BJ (cell line): ENCODE data around the gene COL5A2. TPM values are rescaled to one million over a fixed set of nuclear protein-coding genes. Genes with fewer than 3 reads are reported as not detected.
A peak's percentile ranks its signal among the peaks of the same experiment; 100 is the strongest.

ENCODE experiments used
- CTCF ChIA-PET: fragments of 350-600 bp; formaldehyde crosslinking; extraction: SDS; loops from one replicate; lab custom pipeline; 2021; ENCODE audit warnings: antibody characterized with exemption, inconsistent platforms; lab: Yijun Ruan, JAX
- POLR2A ChIA-PET: fragments of 300-600 bp; sonication (Branson Sonifier 250); formaldehyde crosslinking; extraction: SDS; loops from one replicate; lab custom pipeline; 2021; ENCODE audit warnings: antibody characterized with exemption; lab: Charles Lee
- DNase-seq: peaks from one replicate; pipeline ENCODE4 v3.0.0-alpha.2; 2011; ENCODE audit warnings: low read depth
- H3K27me3 ChIP-seq: 2 replicates; pipeline ENCODE4 v1.6.0; 2011; ENCODE audit warnings: low read length; ENCODE audit not compliant: control insufficient read depth, insufficient read depth
- H3K36me3 ChIP-seq: 2 replicates; pipeline ENCODE4 v1.5.1; 2011; ENCODE audit warnings: low read length; ENCODE audit not compliant: control insufficient read depth, insufficient read depth
- H3K4me3 ChIP-seq: 2 replicates; pipeline ENCODE4 v1.5.1; 2011; ENCODE audit warnings: low read depth, mild to moderate bottlenecking, control low read depth, low read length
- polyA plus RNA-seq: library from polyadenylated mRNA; depleted of rRNA; stranded (reverse); fragments of >200 nt; gene quantifications from 2 replicates; pipeline ENCODE4 v1.2.3, GENCODE V29; 2011
- TF ChIP-seq, protein P1 (sequence below): IDR thresholded peaks from 2 replicates; pipeline ENCODE4 v1.5.1; 2011; ENCODE audit warnings: low read depth, mild to moderate bottlenecking, control low read depth, inconsistent platforms, low read length, moderate library complexity; ENCODE audit not compliant: insufficient read depth

Gene COL5A2
- polyA plus RNA-seq, 1 experiment = 351 TPM

DNA sequence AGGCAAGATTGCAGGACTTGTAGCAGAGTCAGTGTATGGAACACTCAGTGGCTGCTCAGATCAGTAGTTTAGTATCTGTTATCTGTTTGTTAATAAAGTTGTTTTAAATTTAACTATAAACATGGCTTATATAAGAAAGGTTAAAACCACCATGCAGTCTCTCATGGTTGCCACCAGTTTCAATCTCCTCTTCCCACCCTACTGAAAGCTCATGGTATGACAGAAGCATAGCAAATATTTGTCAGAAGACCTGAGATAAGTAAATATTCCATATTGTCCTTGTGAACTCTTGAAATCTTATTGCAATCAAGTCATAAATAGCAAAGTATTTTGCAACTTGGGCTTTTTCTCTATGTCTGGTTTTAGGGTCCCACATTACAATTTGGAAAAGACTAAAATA lies 2.1 kb upstream of the COL5A2 start:
- Histone ChIP-seq H3K27me3 (no peaks in the 10 kb centered on the region), H3K36me3 (no peaks in the 10 kb centered on the region), H3K4me3 (no peak overlapping the region)
- CTCF ChIA-PET = interaction anchor here (0.7 kb wide), 1 partner anchor 68 kb away, joined by 3 read pairs; no protein-coding TSS in a partner anchor
- no peak for DNase-seq
- TF ChIP-seq, protein P1, sequence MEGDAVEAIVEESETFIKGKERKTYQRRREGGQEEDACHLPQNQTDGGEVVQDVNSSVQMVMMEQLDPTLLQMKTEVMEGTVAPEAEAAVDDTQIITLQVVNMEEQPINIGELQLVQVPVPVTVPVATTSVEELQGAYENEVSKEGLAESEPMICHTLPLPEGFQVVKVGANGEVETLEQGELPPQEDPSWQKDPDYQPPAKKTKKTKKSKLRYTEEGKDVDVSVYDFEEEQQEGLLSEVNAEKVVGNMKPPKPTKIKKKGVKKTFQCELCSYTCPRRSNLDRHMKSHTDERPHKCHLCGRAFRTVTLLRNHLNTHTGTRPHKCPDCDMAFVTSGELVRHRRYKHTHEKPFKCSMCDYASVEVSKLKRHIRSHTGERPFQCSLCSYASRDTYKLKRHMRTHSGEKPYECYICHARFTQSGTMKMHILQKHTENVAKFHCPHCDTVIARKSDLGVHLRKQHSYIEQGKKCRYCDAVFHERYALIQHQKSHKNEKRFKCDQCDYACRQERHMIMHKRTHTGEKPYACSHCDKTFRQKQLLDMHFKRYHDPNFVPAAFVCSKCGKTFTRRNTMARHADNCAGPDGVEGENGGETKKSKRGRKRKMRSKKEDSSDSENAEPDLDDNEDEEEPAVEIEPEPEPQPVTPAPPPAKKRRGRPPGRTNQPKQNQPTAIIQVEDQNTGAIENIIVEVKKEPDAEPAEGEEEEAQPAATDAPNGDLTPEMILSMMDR = no peak
- POLR2A ChIA-PET = no interaction called here

DNA sequence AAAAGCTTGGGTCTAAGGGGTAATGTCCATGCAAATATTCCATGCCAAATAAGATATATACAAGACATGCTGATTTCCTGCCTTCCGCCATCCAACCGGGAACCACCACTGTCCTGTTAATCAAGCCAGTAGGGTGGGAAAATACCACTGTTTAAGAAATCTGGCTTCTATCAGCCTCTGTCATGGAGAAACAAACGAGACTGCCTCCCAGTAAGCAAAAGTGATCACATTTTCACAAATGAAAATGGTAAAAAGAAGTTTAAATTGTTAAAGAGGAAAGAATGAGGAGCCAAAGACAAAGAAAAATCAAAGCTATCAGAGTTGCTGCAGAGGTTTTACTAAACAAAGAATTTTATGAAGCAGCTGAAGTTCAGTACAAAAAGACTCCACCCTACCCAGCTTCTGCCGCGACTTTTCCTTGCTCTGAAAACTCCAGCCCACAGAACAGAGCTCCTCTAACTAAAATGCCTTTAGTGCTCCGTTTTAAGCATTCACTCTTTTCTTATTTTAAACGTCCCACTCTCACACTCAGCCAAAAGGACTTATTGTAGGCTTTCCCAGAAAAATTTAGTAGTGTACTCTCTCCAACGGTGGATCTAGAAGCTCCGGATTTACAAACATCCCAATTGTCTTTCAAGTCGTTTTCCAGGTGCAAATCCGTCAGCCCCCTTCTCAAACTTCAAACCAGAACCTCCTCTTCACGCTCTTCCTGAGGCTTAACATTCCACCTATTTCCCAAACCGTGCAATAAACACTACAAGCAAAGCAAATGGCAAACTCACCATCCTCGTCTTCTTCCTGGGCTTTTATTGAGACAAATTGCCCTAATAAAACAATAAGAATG lies 613 bp downstream of the COL5A2 start:
- POLR2A ChIA-PET = interaction anchor here (0.5 to 1.3 kb wide), 6 partner anchors 15 to 653 kb away, joined by 3 to 18 read pairs (median 4); no protein-coding TSS in a partner anchor
- Histone ChIP-seq H3K36me3 (0 out of 2 replicates have a peak, but pooled peaks cover 1% of the 10 kb centered on the region), H3K4me3 (peak overlapping the region; percentile 58), H3K27me3 (no peaks in the 10 kb centered on the region)
- no peak for DNase-seq
- TF ChIP-seq, protein P1 = no peak
- CTCF ChIA-PET = interaction anchor here (0.6 to 2.4 kb wide), 15 partner anchors 8 to 652 kb away, joined by 3 to 11 read pairs (median 3); no protein-coding TSS in a partner anchor

DNA sequence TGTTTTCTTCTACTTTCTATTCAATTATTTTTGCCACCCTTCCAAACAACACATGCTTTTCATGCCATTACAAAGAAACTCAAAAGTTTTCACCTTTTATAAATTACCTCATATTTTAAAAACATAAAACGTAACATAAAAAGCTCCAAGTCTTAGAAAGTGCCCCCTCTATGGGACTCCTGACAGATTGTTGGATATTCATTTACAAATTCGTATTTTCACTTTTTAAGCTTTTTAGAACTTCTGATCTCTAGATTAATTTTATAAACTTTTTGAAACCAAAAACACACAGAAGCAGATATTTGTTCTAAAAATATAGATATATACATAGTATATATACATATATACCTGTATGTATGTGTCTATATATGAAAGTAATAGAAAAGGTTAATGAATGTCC lies 1.5 kb downstream of the COL5A2 start:
- no peak for DNase-seq
- Histone ChIP-seq H3K27me3 (no peaks in the 10 kb centered on the region), H3K36me3 (0 out of 2 replicates have a peak, but pooled peaks cover 1% of the 10 kb centered on the region), H3K4me3 (peak overlapping the region; percentile 58)
- TF ChIP-seq, protein P1 = peak; percentile 23; the same call in 1 of the 2 replicates
- ChIA-PET POLR2A (interaction anchor here (0.7 to 1.1 kb wide), 3 partner anchors 14 to 652 kb away, joined by 3 to 18 read pairs (median 5); no protein-coding TSS in a partner anchor), CTCF (interaction anchor here (0.6 to 2.4 kb wide), 10 partner anchors 14 to 651 kb away, joined by 3 to 11 read pairs (median 4); no protein-coding TSS in a partner anchor)

DNA sequence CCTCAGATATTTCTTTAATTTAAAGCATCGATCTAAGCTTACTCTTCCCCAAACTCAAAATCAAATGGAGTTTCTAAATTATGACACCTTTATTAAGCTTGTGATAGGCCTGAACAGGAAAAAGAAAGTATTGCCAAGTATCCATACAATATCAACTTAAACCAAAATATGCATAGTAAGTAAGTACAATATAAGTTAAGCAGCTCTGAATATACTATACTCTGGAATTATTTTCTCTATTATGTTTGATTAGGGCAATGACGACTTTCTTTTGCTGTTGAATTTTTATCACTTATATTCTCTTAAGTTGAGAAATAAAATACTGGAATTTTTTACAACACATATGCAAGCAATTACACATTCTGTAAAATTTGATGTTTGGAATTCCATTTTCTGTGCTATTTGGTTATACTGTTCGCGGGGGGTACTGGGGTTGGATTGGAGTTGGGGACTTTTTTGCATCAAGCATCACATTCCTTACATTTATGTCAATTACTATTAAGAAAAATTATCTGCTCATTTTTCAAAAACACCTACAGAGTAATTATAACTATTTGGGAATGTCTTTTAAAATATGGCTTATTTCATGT lies 2.2 kb downstream of the COL5A2 start:
- peak overlapping the region; percentile 58 for H3K4me3 ChIP-seq
- no peak for DNase-seq
- H3K36me3 ChIP-seq = 0 out of 2 replicates have a peak, but pooled peaks cover 1% of the 10 kb centered on the region
- CTCF ChIA-PET = interaction anchor here (0.8 to 2.4 kb wide), 3 partner anchors 14 to 83 kb away, joined by 4 to 11 read pairs (median 11); no protein-coding TSS in a partner anchor
- H3K27me3 ChIP-seq = no peaks in the 10 kb centered on the region
- POLR2A ChIA-PET = no interaction called here
- TF ChIP-seq, protein P1 = no peak

DNA sequence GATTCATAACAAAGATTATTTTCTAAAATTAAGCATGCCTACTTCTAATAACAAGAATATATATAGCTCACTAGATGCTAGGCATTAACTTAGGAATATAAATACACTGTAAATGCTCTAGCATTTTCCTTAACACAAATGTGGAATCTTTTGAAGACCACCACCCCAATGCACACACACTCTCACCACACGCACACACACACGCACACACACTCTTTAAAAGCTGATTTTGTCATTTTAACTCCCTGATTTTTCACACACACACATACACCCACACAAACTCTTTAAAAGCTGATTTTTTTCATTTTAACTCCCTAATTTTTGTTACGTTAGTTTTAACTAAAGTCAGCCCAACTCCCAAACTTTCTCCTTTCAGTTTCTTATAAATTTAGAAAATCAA lies 3.0 kb downstream of the COL5A2 start:
- POLR2A ChIA-PET = interaction anchor here (0.6 kb wide), 1 partner anchor 31 kb away, joined by 3 read pairs; no protein-coding TSS in a partner anchor
- H3K27me3 ChIP-seq = no peaks in the 10 kb centered on the region
- TF ChIP-seq, protein P1 = no peak
- CTCF ChIA-PET = interaction anchor here (0.8 to 1.1 kb wide), 3 partner anchors 15 to 111 kb away, joined by 3 to 4 read pairs (median 3); no protein-coding TSS in a partner anchor
- no peak for DNase-seq
- 0 out of 2 replicates have a peak, but pooled peaks cover 1% of the 10 kb centered on the region for H3K36me3 ChIP-seq
- H3K4me3 ChIP-seq = peak overlapping the region; percentile 58
